AML-193 (cell line): ENCODE results near the gene CHD8.
A peak's percentile ranks its signal among the peaks of the same experiment; 100 is the strongest.
"Not testable (repeated sequence)": the region's sequence is repeated elsewhere in the genome, so short reads cannot be mapped to it uniquely, and the experiment has no call there.

Experiments
- DNase-seq, 2 experiments: peaks; one replicate each; lab custom pipeline; 2025; lab: John Stamatoyannopoulos, UW

The CHD8 gene, protein sequence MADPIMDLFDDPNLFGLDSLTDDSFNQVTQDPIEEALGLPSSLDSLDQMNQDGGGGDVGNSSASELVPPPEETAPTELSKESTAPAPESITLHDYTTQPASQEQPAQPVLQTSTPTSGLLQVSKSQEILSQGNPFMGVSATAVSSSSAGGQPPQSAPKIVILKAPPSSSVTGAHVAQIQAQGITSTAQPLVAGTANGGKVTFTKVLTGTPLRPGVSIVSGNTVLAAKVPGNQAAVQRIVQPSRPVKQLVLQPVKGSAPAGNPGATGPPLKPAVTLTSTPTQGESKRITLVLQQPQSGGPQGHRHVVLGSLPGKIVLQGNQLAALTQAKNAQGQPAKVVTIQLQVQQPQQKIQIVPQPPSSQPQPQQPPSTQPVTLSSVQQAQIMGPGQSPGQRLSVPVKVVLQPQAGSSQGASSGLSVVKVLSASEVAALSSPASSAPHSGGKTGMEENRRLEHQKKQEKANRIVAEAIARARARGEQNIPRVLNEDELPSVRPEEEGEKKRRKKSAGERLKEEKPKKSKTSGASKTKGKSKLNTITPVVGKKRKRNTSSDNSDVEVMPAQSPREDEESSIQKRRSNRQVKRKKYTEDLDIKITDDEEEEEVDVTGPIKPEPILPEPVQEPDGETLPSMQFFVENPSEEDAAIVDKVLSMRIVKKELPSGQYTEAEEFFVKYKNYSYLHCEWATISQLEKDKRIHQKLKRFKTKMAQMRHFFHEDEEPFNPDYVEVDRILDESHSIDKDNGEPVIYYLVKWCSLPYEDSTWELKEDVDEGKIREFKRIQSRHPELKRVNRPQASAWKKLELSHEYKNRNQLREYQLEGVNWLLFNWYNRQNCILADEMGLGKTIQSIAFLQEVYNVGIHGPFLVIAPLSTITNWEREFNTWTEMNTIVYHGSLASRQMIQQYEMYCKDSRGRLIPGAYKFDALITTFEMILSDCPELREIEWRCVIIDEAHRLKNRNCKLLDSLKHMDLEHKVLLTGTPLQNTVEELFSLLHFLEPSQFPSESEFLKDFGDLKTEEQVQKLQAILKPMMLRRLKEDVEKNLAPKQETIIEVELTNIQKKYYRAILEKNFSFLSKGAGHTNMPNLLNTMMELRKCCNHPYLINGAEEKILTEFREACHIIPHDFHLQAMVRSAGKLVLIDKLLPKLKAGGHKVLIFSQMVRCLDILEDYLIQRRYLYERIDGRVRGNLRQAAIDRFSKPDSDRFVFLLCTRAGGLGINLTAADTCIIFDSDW (N-terminal part only)

DNA sequence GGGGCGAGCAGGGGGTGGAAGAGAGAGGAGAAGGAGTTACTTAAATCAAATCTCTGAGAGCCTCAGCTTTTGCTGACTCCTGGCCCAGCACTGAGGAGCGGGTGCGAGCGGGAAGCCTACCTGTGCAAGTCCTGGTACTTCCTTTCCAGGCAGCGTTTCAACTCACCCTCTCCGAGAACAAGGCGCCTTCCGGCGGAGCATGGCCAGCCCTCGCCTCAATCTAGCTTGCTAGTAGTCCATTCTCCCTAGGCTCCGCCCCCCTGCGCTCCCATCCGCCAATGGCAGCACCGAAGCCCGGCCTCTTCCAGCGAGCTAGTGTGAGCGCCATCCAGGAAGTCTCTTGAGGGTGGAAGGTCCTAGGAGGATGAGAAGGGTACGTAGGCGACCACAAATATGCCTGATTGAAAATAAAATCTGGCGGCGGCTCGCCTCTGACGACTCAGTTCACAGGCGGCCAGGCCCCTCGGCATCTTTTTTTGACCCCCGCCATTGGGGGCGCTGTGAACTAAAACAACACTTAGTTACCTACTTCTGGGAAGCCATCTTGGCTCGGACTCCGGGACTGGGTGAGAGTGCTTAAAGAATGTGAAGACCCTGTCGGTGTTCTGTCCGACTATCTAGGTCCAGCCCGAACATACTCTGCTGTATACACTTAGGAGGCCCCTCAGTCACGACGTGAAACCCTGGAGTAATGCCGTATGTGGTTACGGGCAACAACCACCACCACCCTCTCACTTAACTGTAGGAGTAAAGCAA is at the start of gene CHD8:
CHD8 (minus strand) TSS at position 212 of the 756 bp plus-strand sequence. CDS start 24,480 bp downstream, outside the sequence.
- peak; percentile 98 to 99 for DNase-seq

DNA sequence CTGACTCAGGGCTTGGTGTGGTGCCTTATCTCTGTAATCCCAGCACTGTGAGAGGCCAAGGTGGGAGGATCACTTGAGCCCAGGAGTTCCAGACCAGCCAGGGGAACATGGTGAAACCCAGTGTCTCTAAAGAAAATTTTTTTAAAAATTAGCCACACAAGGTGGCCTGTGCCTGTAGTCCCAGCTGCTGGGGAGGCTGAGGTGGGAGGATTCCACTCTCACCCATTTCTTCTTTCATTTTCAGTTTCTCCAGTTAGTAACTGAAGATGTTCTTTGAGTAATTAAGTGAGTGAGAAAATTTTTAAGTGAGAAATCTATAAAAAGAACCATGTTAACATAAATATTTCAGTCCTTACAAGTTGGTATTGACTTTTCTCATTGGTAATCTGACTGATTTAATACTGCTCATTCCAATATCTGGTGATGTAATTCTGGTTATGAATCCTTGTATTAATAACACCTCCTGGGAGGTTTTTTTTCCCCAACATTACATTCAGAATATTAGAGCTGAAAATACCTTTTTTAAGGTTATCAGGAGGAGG is 49.2 kb upstream of the CHD8 start:
- DNase-seq = no peak

DNA sequence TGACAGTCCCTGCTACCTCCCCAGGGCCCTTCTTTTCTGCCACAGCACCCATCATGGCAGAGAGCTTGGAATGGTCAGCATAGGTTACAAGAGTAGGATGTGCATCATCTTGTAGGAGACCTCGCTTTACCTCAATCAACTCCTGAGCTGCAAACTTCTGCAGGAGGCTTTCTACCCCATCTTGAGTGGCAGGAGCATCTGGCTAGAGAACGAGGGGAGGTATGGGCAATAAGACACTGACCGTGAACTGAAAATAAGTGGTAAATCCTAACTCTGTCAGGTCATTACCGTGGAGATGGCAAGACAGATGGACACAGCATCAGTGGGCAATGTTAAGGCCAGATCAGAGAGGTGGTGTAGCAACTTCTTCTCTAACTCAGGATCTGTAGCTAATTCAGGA is 47.5 kb upstream of the CHD8 start:
- no peak for DNase-seq

DNA sequence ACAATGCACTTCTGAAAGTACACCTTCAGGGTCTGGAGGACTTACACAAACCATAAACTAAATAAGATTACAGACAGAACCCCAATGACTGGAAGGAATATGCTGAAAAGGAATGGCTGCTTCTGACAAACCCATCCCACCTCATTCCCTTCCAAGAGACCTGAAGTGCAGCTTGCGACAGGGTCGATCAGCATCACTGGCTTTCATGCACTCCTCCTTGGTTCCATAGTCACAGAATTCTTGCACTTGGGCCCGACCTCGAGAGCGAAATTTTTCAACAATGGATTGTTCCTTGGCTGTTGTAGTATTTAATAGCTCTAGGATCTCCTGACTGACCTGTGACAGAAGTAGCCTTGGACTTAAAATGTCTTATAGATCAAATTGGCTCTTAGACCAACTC is 45.6 kb upstream of the CHD8 start:
- DNase-seq = no peak

DNA sequence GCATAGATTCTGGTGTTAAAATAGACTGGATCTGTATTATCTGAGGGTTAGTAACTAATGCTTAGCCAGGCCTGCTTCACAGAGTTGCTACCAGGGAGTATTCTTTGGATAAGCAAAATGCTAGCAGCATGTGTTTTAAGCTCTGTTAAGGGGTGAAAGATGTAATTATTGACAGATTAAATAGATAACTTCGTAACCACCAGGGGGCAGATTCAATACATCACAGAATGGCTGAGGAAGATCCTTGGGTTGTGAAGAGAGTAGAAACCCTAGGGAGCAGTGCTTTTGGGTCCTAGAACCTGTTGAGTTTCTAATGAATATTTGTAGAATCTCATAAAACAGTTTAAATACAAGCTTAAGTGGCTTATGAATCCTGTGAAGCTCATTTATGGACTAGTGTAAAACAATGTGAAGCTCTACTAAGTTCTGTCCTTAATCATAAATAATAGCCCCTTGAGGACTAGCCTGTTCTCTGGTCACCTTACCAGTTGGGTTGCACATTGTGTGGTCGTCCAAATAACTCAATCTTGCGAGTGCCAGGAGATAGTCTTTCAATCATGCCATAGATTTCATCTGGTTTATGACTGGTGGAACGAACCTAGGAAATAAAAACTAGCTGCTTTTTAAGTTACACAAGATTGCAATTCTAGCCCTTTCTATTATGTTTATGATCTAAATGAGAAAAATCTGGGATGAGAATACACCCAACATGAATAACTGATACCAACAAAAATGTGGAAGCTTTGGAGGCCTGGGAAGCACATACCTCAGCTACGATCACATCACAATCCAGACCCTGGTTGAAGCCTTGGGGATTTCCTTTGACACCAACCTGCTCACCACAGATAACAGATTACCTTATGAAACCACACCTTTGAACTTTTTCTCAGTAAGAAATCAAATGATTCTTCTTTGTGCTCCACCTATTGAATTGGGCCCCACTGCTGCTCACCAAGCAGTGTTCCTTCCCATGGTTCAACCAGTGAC is 42.9 kb upstream of the CHD8 start:
- DNase-seq = peak; percentile 37 to 63

DNA sequence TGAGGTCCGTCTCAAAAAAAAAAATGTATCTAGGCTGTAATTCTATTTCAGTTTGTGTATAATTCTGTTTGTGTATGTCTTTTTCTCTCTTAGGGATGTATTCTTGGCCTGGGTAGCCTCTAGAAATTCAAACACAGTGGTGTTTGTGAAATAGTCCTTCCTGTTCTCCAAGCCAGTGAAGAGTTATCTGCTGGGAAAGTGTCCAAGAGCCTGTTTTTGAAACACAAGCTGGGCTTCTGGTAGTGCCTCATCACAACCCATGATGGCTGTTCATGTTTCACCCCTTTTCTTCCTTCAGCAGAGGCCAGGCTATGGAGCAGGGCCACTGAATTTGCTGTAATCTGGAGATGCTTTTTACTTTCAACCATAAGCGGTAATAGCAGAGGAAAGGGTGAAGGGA is 40.5 kb upstream of the CHD8 start:
- DNase-seq = no peak

DNA sequence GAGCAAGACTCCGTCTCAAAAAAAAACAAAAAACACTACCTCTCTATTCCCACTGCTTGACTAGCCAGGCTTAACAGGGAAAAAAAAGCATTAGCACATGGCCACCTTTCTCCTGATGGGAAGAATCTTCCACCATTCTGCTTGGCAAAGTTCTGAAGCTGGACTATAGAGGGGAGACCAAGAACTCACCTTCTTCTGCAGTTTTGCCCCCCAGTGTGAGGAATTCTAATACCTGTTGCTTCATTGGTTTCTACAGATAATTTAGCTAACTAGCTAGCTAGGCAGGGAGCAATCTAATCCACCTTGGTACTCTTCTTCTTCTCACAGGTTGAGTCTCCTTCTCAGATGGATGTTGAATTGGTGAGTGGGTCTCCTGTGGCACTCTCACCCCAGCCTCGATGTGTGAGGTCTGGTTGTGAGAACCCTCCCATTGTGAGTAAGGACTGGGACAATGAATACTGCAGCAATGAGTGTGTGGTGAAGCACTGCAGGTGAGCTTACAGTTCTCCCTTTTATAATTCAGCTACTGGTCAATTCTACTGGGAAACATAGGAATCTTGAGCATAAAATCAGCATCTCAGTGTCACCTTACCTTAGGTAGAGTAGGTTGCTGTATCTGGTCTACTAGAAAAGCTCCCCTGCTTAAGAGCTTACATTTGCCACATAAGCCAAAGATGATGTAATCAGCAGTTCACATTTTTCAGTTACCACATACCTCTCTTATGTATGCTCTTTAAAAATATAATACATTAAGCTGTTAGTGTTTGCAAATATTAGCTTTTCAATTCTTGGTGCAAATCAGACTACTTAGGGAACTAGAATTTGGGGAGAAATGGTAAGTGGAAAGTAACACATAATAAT is 39.2 kb upstream of the CHD8 start:
- no peak for DNase-seq

DNA sequence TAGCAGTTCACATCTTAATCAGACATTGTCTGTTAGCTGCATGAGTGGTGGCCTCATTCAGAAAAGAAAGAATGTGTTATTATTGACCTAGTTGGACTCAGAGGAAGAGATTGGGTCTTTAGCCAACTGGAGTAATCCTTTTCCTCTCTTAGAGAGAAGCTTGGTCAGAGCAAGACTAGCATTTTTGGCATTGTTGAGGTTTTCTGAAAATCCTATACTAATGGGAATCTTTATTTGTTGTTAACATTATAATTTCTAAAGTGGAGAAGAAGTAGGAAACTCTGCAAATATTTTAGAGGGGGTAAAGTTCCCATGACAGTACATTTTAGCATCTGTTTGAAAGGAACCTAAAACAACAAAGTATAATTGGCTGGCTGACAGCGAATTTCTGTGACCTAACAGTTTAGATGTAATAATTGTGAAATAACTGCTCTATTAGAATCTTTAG is 30.7 kb upstream of the CHD8 start:
- DNase-seq = no peak

DNA sequence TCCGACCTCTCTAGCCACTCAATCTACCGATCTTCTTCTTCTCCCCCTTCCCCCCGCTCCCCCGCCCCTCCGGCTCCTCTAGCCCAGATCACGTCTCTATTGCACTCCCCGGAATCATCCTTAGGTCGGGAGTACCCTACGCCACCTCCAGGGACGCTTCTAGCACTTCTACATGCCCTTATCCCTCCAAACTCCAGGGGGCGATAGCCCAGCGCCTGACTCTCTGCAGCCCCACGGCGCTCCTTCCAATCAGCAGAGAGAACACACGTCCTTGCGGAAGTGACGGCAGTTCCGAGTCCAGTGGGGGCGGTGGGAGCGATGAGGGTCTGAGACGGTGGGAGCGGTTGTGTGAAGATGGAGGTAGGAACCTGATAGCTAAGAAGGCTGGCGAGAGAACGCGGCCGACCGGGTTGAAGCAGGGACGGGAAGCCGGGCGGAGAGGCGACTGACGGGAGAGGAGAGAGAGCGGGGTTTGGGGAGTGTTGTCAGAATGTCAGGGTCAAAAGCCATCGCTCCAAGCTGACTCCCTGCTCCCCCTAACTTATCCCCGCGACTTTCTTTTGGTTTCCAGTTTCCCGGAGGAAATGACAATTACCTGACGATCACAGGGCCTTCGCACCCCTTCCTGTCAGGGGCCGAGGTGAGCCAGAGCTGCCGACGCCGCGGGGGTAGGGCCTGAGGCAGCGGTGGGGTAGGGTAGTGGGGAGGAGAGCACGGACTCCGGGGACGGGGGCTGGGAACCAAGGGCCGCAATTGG is 21.2 kb upstream of the CHD8 start, which contains the start of the genes RAB2B and TOX4:
RAB2B (minus strand) TSS at position 35 of the 757 bp plus-strand sequence. CDS start 87 bp downstream, outside the sequence.
TOX4 (plus strand) TSS at position 271 of the 757 bp plus-strand sequence; CDS start at position 355, 84 bp downstream.
- peak; percentile 97 to 98 for DNase-seq

DNA sequence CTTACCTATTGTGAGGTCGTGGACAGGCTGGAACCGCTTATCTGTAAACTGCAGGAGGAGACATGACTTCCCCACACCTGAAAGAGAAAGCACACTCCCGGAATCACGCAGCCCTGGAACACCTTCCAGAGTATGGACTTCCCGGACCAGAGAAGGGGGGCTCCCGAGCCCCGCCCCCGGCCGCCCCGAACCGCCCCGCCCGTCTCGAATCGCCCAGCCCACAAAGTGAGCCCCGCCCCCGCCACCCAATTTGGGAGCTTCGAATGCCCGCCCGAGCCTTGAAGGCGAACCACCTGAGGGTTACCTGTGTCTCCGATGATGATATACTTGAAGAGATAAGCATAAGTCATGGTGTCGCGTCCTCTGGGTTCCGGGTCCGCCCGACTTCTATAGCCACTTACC is 20.6 kb upstream of the CHD8 start:
- peak in 1 of 2 experiments; percentile 46 for DNase-seq

DNA sequence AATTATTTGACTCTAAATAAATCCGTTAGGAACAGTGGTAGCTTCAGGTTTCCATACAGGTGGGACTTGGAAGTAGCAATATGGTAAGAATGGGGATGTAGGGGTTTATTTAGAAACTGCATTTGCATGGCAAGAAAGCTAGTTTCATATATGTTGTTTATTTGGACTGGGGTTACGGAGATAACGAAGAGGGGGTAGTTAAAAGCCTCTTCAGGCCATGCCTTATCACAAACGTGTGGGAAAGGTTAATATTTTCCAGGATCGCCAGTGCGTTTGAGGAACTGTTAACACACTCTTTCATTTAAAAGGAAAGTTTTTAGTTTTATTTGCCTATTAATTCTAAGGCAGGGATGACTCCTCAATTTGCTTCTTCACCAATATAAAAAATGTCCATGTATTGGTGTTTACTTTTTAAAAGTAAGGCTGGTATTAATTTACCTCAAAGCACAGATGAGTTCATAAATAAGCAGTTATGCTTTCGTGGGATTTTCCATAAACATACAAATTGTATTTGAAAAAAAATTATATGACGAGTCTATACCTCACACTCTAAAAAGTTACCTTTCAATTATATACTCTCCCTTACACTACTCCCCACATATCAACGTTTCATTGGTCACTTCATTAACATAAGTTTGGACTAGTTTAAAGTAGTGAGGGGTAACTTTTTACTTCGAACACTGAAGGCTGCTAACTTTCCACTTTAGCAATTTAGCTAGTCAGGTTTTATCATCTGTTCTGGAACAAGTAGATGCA is 20.0 kb upstream of the CHD8 start:
- no peak for DNase-seq

DNA sequence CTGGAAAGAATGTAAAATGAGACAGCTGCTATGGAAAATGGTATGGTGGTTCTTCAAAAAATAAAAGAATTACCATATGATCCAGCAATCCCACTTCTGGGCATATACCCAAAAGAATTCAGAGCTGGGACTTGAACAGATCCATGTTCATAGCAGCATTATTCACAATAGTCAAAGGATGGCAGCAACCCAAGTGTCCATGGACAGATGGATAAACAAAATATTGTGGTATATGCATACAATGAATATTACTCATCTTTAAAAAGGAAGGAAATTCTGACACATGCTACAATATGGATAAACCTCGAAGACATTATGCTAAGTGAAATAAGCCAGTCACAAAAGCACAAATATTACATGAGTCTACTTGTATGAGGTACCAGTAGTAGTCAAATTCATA is 11.7 kb upstream of the CHD8 start:
- DNase-seq = no peak

DNA sequence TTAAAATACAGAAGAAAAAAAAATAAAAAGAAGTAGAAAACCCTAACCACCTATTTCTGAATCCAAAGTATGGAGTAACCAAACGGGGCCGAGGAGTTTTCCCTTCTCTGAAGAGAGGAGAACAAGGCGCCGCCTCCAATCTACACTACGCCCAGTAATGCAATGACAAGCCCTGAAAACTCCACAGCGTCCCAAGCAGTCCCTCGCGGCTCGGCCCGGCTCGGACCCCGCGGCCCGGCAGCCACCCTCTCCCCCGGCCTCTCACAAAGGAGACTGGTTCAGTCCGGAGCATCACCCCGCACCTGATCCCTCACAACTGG is 371 bp downstream of the CHD8 start:
- DNase-seq = peak; percentile 9 to 34

DNA sequence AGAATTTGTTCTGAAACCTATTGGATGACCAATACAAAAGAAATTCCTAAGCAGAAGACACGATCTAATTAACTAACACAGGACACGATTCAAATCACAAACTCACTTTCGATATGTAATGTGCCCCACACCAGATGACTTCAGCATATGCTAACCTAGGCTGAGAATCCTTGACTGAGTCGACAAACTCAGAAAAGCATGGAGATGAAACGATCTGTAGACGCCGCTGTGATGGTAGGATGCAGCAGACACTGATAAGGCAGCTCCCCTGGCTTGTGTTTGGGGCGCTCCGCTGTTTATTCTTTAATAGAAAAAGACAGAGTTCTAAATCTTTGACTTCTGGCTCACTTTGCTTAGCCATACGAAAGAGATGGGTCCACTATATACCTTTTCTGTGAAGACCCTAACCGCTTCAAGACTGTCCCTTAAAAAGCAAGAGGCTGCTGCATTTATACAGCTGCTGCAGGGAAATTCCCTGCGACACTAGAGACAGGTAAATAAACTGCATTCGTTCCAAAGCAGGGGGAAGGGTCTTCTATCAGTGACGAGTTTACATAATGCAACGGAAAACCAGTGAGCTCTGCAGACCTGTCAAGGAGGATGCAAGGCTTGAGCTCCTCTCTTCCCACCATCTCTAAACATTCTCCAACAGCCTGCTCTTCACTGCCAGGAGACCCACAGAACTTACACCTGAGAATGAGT is 929 bp downstream of the CHD8 start:
- peak in 1 of 2 experiments; percentile 2 for DNase-seq

DNA sequence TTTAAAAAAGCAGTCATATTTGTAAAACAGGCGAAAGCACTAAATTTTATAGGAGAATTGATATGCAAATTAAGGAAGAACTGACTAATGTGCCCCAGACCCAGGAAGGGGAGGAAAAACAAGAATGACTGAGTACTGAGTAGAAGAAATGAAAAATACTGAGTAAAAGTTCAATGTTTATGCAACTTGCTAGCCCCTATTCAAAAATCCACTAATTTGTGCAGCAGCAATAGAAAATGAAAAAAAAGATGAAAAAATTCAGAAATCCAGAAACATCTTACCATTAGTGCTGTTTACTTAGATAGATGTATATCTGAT is 6.1 kb downstream of the CHD8 start:
- no peak for DNase-seq

DNA sequence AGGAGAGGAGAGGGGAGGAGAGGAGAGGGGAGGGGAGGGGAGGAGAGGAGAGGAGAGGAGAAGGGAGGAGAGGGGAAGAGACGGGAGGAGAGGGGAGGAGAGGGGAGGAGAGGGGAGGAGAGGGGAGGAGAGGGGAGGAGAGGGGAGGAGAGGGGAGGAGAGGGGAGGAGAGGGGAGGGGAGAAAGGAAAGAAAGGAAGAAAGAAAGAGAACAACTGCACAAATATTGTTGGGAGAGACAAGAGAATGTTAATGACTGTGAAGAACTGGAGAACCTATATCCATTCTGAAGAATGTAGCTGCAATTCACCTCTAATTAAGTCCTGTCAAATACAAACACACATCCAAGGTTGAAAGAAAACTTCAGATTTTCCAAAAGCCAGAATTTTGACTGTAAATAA is 13.3 kb downstream of the CHD8 start:
- not testable (repeated sequence) for DNase-seq

DNA sequence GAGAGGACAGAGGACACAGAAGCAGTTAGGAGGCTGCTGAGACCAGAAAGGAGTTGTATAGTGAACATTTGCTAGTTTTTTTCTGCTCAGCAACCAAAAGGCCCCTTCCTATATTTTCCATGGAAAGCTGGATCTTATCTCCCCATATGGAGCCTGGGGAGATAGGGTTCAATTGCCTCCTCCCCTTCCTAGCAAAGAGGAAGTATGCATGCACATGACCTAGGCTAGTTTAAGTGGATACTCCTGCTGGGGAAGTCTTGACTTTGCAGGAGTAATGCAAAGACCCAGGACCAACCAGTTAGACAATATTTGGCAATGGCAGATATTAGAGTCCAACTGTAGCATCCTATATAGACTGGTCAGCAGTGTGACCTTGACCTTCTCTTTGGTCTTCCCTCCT is 15.1 kb downstream of the CHD8 start:
- peak; percentile 49 to 57 for DNase-seq
